Activated CD4-positive, alpha-beta T cell treated with anti-CD3 and anti-CD28 coated beads, Interleukin-2, Interleukin-6, amounts not matched to agents 100 ng/mL and 50 ng/mL, durations not matched to agents 16 hours and 8 hours (primary cell): ENCODE results near the gene ADORA1.

Source experiments
- DNase-seq: peaks from one replicate; pipeline ENCODE4 v3.0.0-alpha.2; 2020

The ADORA1 gene

GRCh38 chr1:203143641-203144040 lies 16.1 kb downstream of the ADORA1 start:
- DNase-seq: no peak

- DNase-seq: no peak
Observed at GRCh38 chr1:203144661-203145060, 17.1 kb downstream of the ADORA1 start.

- no peak for DNase-seq
Observed at GRCh38 chr1:203145321-203146041, 18.0 kb downstream of the ADORA1 start.

- DNase-seq: no peak
Observed at GRCh38 chr1:203146042-203146369, 18.5 kb downstream of the ADORA1 start.

GRCh38 chr1:203146537-203146936 lies 19.0 kb downstream of the ADORA1 start:
- no peak for DNase-seq

GRCh38 chr1:203147376-203147775 lies 19.9 kb downstream of the ADORA1 start:
- no peak for DNase-seq

- no peak for DNase-seq
Observed at GRCh38 chr1:203148127-203148526, 20.6 kb downstream of the ADORA1 start.

- no peak for DNase-seq
Observed at GRCh38 chr1:203148579-203148978, 21.1 kb downstream of the ADORA1 start.

- no peak for DNase-seq
Observed at GRCh38 chr1:203149188-203149840, 21.8 kb downstream of the ADORA1 start.

- DNase-seq: no peak
Observed at GRCh38 chr1:203150511-203151297, 23.2 kb downstream of the ADORA1 start.

GRCh38 chr1:203151362-203152157 lies 24.0 kb downstream of the ADORA1 start:
- no peak for DNase-seq

- DNase-seq: no peak
Observed at GRCh38 chr1:203152158-203153034, 24.9 kb downstream of the ADORA1 start.

- DNase-seq: no peak
Observed at GRCh38 chr1:203153051-203153988, 25.8 kb downstream of the ADORA1 start.

GRCh38 chr1:203153989-203154821 lies 26.7 kb downstream of the ADORA1 start:
- DNase-seq: no peak

GRCh38 chr1:203156280-203156679 lies 28.8 kb downstream of the ADORA1 start:
- no peak for DNase-seq

- DNase-seq: no peak
Observed at GRCh38 chr1:203158423-203158822, 30.9 kb downstream of the ADORA1 start.

- DNase-seq: no peak
Observed at GRCh38 chr1:203158960-203159665, 31.6 kb downstream of the ADORA1 start.

GRCh38 chr1:203159844-203160243 lies 32.3 kb downstream of the ADORA1 start:
- DNase-seq: no peak

GRCh38 chr1:203161175-203161574 lies 33.6 kb downstream of the ADORA1 start:
- DNase-seq: no peak
